ENCODE results near the gene TDO2.

Gene TDO2

DNA sequence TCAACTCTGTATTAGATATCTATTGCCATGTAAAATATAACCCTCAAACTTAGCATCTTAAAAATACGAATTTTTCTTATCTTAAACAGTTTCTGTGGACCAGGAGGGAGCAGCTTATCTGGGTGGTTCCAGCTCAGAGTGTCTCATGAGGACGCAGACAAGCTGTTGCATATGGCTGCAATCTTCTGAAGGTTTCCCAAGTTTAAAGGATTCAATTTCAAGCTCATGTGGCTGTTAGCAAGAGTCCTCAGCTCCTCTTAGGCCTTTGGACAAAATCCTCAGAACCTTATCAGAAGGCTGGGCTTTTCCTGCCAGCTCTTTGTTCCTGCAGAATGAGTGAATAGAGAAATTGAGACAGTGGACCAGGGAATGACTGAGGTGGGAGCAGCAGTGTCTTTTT lies 53.0 kb downstream of the TDO2 start:
- no peak overlapping the region for H3K4me3 ChIP-seq (ENCODE audit: low read depth, low read length)
- no peak for TF ChIP-seq CTCF (IDR thresholded peaks at IDR 0.05; ENCODE audit: low read depth, low read length)
- in situ Hi-C loops (cut with HindIII; ENCODE audit: low sequenced_read_pairs), result no loop called here
- no peak for DNase-seq (ENCODE audit: low read depth, low spot score)

GRCh38 chr4:155959417-155959816 lies 55.9 kb downstream of the TDO2 start:
- DNase-seq (ENCODE audit: low read depth, low spot score), result no peak
- no peak overlapping the region for H3K4me3 ChIP-seq (ENCODE audit: low read depth, low read length)
- no peak for TF ChIP-seq CTCF (IDR thresholded peaks at IDR 0.05; ENCODE audit: low read depth, low read length)
- in situ Hi-C loops (cut with HindIII; ENCODE audit: low sequenced_read_pairs), result no loop called here

DNA sequence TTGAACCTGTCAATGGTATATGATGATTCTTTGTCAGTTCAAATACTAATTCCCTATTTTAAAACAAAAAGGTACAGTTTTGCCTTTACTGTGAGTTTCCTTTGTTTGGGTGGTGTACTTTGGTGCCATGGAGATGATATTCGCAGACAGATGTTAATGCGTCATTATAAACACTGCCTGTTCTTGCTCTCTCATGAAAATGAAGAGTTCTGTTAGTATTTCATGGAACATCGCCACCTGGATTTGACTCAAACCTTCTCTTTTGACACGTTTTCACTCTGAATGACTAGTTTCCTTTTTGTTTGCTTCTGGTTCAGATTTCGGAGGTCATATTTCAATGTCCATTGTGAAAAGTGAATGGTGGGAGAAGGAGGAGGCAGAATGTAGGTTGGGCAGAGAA lies 57.0 kb downstream of the TDO2 start:
- DNase-seq (ENCODE audit: low read depth, low spot score), result peak; percentile 61
- in situ Hi-C loops (cut with HindIII; ENCODE audit: low sequenced_read_pairs), result no loop called here
- no peak overlapping the region for H3K4me3 ChIP-seq (ENCODE audit: low read depth, low read length)
- no peak for TF ChIP-seq CTCF (IDR thresholded peaks at IDR 0.05; ENCODE audit: low read depth, low read length)

- no peak overlapping the region for H3K4me3 ChIP-seq (ENCODE audit: low read depth, low read length)
- no peak for TF ChIP-seq CTCF (IDR thresholded peaks at IDR 0.05; ENCODE audit: low read depth, low read length)
- DNase-seq (ENCODE audit: low read depth, low spot score), result no peak
- in situ Hi-C loops (cut with HindIII; ENCODE audit: low sequenced_read_pairs), result no loop called here
These were observed 58.1 kb downstream of the TDO2 start for GRCh38 chr4:155961575-155961974.

DNA sequence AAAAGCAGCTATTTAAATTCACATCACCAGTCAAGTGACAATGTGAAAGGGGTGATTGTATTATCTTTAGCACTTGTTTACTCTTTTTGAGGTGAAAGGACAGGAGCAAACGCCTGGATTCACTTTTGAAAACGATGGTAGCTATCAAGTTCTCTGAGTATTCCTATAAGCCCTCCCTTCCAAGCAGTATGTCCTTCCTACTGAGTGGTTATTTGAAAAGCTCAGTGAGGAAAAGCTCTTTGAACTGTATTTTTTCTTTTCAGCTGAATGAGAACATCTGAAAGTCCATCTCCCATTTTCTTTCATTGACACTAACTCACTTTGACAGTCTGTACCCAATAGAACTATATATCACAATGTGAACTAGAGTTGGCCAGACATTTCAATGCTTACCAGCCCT lies 59.3 kb downstream of the TDO2 start:
- TF ChIP-seq CTCF (IDR thresholded peaks at IDR 0.05; ENCODE audit: low read depth, low read length), result no peak
- no peak overlapping the region for H3K4me3 ChIP-seq (ENCODE audit: low read depth, low read length)
- in situ Hi-C loops (cut with HindIII; ENCODE audit: low sequenced_read_pairs), result no loop called here
- no peak for DNase-seq (ENCODE audit: low read depth, low spot score)

DNA sequence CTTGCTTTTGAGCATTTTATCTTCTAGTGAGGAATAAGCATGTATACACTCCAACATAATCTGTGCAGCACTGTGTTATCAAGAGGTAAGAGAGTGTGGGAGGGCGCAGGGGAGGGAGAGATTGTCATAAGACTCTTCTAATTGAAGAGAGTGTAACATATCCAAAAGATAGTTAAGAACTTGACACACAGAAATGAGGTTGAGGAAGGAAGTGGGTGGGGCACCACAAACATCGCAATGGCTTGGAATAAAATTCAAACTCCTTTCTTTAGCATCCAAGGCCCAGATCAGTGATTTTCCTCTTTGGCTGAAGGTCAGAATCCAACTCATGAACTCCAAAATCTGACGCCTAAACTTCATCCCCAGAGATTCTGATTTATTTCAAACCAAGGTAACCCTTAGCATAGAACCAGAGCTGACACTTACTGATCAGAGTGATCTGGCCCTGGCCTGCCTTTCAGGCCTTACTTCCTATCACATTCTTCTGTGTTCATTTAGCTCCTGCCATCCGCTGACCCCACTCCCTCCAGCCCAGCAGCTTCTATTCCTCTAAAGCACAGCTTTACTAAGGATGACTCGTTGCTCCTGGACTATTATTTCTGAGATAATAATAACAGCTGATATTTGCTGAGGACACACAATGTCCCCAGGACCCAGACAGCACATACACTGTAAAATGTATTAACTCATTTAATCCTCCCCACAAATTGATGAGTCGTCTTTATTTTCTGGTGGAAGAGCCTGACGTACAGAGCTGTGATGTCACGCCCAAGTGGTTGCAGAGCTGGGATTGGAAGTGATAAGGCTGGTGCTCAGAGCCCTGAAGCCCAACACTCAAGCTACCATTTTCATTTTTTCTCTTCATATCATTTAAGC lies 60.8 kb downstream of the TDO2 start:
- no peak overlapping the region for H3K4me3 ChIP-seq (ENCODE audit: low read depth, low read length)
- no peak for TF ChIP-seq CTCF (IDR thresholded peaks at IDR 0.05; ENCODE audit: low read depth, low read length)
- in situ Hi-C loops (cut with HindIII; ENCODE audit: low sequenced_read_pairs), result no loop called here
- DNase-seq (ENCODE audit: low read depth, low spot score), result peak; percentile 41
